ENCODE data around the gene CD82.

CD82 gene

GRCh38 chr11:44597358-44598012 lies 32.0 kb downstream of the CD82 start:
- no peak for DNase-seq (ENCODE audit: extremely low read depth in 1 of 2, low read depth in 1 of 2)

- no peak for DNase-seq (ENCODE audit: extremely low read depth in 1 of 2, low read depth in 1 of 2)
Measured at GRCh38 chr11:44598831-44599230, 33.4 kb downstream of the CD82 start.

GRCh38 chr11:44600261-44600660 lies 34.8 kb downstream of the CD82 start:
- no peak for DNase-seq (ENCODE audit: extremely low read depth in 1 of 2, low read depth in 1 of 2)

GRCh38 chr11:44600839-44601383 lies 35.4 kb downstream of the CD82 start:
- no peak for DNase-seq (ENCODE audit: extremely low read depth in 1 of 2, low read depth in 1 of 2)

- DNase-seq (ENCODE audit: extremely low read depth in 1 of 2, low read depth in 1 of 2): no peak
Measured at GRCh38 chr11:44601471-44602370, 36.3 kb downstream of the CD82 start.

GRCh38 chr11:44602891-44603310 lies 37.4 kb downstream of the CD82 start:
- no peak for DNase-seq (ENCODE audit: extremely low read depth in 1 of 2, low read depth in 1 of 2)

- no peak for DNase-seq (ENCODE audit: extremely low read depth in 1 of 2, low read depth in 1 of 2)
Measured at GRCh38 chr11:44604171-44604581, 38.7 kb downstream of the CD82 start.

- no peak for DNase-seq (ENCODE audit: extremely low read depth in 1 of 2, low read depth in 1 of 2)
Measured at GRCh38 chr11:44605068-44605708, 39.7 kb downstream of the CD82 start.

GRCh38 chr11:44605965-44606364 lies 40.5 kb downstream of the CD82 start:
- no peak for DNase-seq (ENCODE audit: extremely low read depth in 1 of 2, low read depth in 1 of 2)

GRCh38 chr11:44606472-44606871 lies 41.0 kb downstream of the CD82 start:
- no peak for DNase-seq (ENCODE audit: extremely low read depth in 1 of 2, low read depth in 1 of 2)

- no peak for DNase-seq (ENCODE audit: extremely low read depth in 1 of 2, low read depth in 1 of 2)
Measured at GRCh38 chr11:44607319-44607962, 42.0 kb downstream of the CD82 start.

- DNase-seq (ENCODE audit: extremely low read depth in 1 of 2, low read depth in 1 of 2): no peak
Measured at GRCh38 chr11:44607987-44608386, 42.5 kb downstream of the CD82 start.

GRCh38 chr11:44608651-44608990 lies 43.2 kb downstream of the CD82 start:
- no peak for DNase-seq (ENCODE audit: extremely low read depth in 1 of 2, low read depth in 1 of 2)

- DNase-seq (ENCODE audit: extremely low read depth in 1 of 2, low read depth in 1 of 2): no peak
Measured at GRCh38 chr11:44608991-44609782, 43.7 kb downstream of the CD82 start.

- no peak for DNase-seq (ENCODE audit: extremely low read depth in 1 of 2, low read depth in 1 of 2)
Measured at GRCh38 chr11:44609783-44610155, 44.3 kb downstream of the CD82 start.

GRCh38 chr11:44610186-44610955 lies 44.9 kb downstream of the CD82 start:
- no peak for DNase-seq (ENCODE audit: extremely low read depth in 1 of 2, low read depth in 1 of 2)

- no peak for DNase-seq (ENCODE audit: extremely low read depth in 1 of 2, low read depth in 1 of 2)
Measured at GRCh38 chr11:44611088-44611487, 45.6 kb downstream of the CD82 start.

GRCh38 chr11:44611687-44612434 lies 46.4 kb downstream of the CD82 start:
- peak; percentile 47 to 72 for DNase-seq (ENCODE audit: extremely low read depth in 1 of 2, low read depth in 1 of 2)

GRCh38 chr11:44613153-44613552 lies 47.7 kb downstream of the CD82 start:
- DNase-seq (ENCODE audit: extremely low read depth in 1 of 2, low read depth in 1 of 2): no peak

All from stimulated activated CD8-positive, alpha-beta memory T cell treated with anti-CD3 and anti-CD28 coated beads, Interleukin-7, amount 100 ng/mL, for 48 hours (primary cell).